HepG2 (cell line): ENCODE results near the gene CDKN1A. TPM values are rescaled to one million over a fixed set of nuclear protein-coding genes. Genes with fewer than 3 reads are reported as not detected.

Experiments used
- GMEB1 ChIP-seq: sonication (generic); formaldehyde crosslinking; IDR thresholded peaks from 2 replicates; pipeline ENCODE4 v1.5.1; 2020; ENCODE audit warnings: missing genetic modification reagents, mild to moderate bottlenecking, borderline replicate concordance
- HNRNPUL1 ChIP-seq: fragments of 200-400 bp; formaldehyde crosslinking; IDR thresholded peaks from 2 replicates; pipeline ENCODE4 v1.6.1; 2017; ENCODE audit warnings: low read depth, mild to moderate bottlenecking, low read length, moderate library complexity
- IKZF4 ChIP-seq: sonication (generic); formaldehyde crosslinking; IDR thresholded peaks from 2 replicates; pipeline ENCODE4 v1.5.1; 2020; ENCODE audit warnings: borderline replicate concordance, mild to moderate bottlenecking, low read depth, missing genetic modification reagents; ENCODE audit errors: not compliant biosample characterization
- KLF15 ChIP-seq: sonication (generic); formaldehyde crosslinking; IDR thresholded peaks from 2 replicates; pipeline ENCODE4 v1.8.1; 2023; ENCODE audit warnings: borderline replicate concordance, mild to moderate bottlenecking, inconsistent platforms, missing genetic modification reagents, mixed read lengths
- MYC ChIP-seq: sonication (generic); formaldehyde crosslinking; IDR thresholded peaks from 2 replicates; pipeline ENCODE4 v1.9.0; 2021; ENCODE audit warnings: missing genetic modification reagents, borderline replicate concordance
- REXO4 ChIP-seq: sonication (generic); formaldehyde crosslinking; IDR thresholded peaks from 2 replicates; pipeline ENCODE4 v1.8.0; 2022; ENCODE audit warnings: missing genetic modification reagents, mild to moderate bottlenecking, borderline replicate concordance
- SNRNP70 ChIP-seq: fragments of 200-400 bp; formaldehyde crosslinking; IDR thresholded peaks from 2 replicates; pipeline ENCODE4 v1.6.1; 2017; ENCODE audit warnings: mild to moderate bottlenecking, low read depth, low read length, moderate library complexity
- SRSF1 ChIP-seq: fragments of 200-400 bp; formaldehyde crosslinking; optimal IDR thresholded peaks from 2 replicates; pipeline ENCODE3; 2017; ENCODE audit warnings: mild to moderate bottlenecking, low read depth, low read length, moderate library complexity
- ZNF12 ChIP-seq: sonication (generic); formaldehyde crosslinking; IDR thresholded peaks from 2 replicates; pipeline ENCODE4 v1.5.0; 2020; ENCODE audit warnings: missing genetic modification reagents
- ZNF180 ChIP-seq: sonication (generic); formaldehyde crosslinking; IDR thresholded peaks from 2 replicates; pipeline ENCODE4 v1.4.0; 2020; ENCODE audit warnings: low read depth, missing genetic modification reagents, borderline replicate concordance
- ZNF207 ChIP-seq: fragments of 450-650 bp; IDR thresholded peaks from 2 replicates; pipeline ENCODE4 v1.6.1; 2016; ENCODE audit warnings: antibody characterized with exemption, borderline replicate concordance
- ZNF317 ChIP-seq: sonication (generic); formaldehyde crosslinking; IDR thresholded peaks from 2 replicates; pipeline ENCODE4 v1.5.0; 2020; ENCODE audit warnings: mild to moderate bottlenecking, missing genetic modification reagents
- ZZZ3 ChIP-seq: sonication (generic); formaldehyde crosslinking; IDR thresholded peaks from 2 replicates; pipeline ENCODE4 v1.4.0; 2020; ENCODE audit warnings: missing genetic modification reagents, mild to moderate bottlenecking, borderline replicate concordance
- polyA plus RNA-seq, 8 experiments: library from polyadenylated mRNA; depleted of rRNA in 3 of 8; stranded (reverse) in 7 of 8; unstranded in 1 of 8; fragments of >200 nt; fragmentation: Illumina TruSeq in 4 of 8; extraction: Trizol in 4 of 8; gene quantifications; 2 replicates each; pipeline versions ENCODE4 v1.2.1 to v1.2.3, GENCODE V29; 2011 to 2016; ENCODE audit warnings: low read depth in 4 of 8, missing spikeins in 1 of 8, mixed read lengths in 1 of 8; ENCODE audit not compliant: insufficient read depth in 1 of 8
- total RNA-seq, 5 experiments: library from RNA; depleted of rRNA; stranded (reverse); fragments of >200 nt; fragmentation: Illumina TruSeq; extraction: Trizol; gene quantifications; 2 replicates each; pipeline ENCODE4 v1.2.3, GENCODE V29; 2016; ENCODE audit warnings: low read depth in 1 of 5
- TF ChIP-seq, protein P1 (sequence below): sonication (generic); formaldehyde crosslinking; IDR thresholded peaks from 2 replicates; pipeline ENCODE4 v1.9.0; 2022; ENCODE audit warnings: missing genetic modification reagents, mild to moderate bottlenecking, borderline replicate concordance
- TF ChIP-seq, protein P2 (sequence below): sonication (generic); formaldehyde crosslinking; IDR thresholded peaks from 2 replicates; pipeline ENCODE4 v1.4.0; 2020; ENCODE audit warnings: missing genetic modification reagents, borderline replicate concordance
- TF ChIP-seq, protein P3 (sequence below): sonication (generic); formaldehyde crosslinking; IDR thresholded peaks from 2 replicates; pipeline ENCODE4 v1.4.0; 2020; ENCODE audit warnings: missing genetic modification reagents, borderline replicate concordance

Gene CDKN1A
- total and polyA plus RNA-seq, 2 of the 13 experiments (the other 11 are each of a cell fraction or from before 2014, with no cell fraction given) = 60.7 to 92.1 TPM

DNA sequence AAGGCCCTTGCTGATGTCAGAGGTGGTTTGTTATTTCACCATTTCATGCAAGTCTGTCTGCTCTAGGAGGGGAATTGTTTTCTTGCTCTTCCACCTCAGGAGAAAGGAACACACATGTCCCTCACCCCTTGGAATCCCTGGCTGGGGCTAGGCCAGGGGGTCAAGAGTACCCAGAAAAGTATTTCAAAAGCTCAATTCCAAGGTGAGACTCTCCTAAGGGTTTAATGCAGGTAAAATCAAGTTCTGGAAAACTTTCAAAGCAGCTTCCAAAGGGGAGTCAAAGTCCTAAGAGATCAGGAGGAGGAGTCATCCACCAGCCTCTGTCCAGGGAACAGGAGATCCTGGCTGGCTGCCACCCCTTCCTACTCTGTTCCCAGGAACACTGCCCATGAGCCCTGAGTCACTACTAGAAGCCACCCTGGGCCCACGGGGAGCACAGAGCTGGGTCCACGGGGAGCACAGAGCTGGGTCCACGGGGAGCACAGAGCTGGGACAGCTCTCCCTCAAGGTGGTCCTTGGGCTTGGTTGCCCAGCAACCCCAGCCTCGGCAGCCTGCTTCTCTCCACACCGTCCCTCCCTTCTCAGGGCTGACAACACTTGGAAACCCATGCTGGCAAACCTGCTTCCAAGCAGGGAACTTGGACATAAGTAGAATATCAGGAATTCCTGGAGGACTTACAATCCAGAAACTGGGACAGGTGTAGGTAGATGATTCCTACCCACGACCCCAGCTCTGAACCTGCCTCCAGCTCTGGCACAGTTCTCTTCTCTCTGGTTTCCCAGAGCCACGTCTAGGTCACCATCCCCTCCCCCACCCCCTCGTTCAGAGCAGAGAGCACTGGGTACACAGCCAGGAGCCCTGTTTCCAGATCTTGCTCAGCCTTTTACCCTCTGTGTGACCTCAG lies 35.3 kb upstream of the CDKN1A start (continued):
- TF ChIP-seq IKZF4 (CRISPR knock-in tag) (no peak), SRSF1 (no peak), GMEB1 (CRISPR knock-in tag) (no peak; the same call in 1 of the 2 replicates), KLF15 (no peak), ZNF207 (no peak), ZNF180 (CRISPR knock-in tag) (no peak), REXO4 (no peak), MYC (no peak; the same call in 1 of the 2 replicates), ZNF317 (no peak), HNRNPUL1 (no peak), ZNF12 (no peak; the same call in 1 of the 2 replicates), ZZZ3 (CRISPR knock-in tag) (no peak), SNRNP70 (no peak)
- TF ChIP-seq, protein P1, sequence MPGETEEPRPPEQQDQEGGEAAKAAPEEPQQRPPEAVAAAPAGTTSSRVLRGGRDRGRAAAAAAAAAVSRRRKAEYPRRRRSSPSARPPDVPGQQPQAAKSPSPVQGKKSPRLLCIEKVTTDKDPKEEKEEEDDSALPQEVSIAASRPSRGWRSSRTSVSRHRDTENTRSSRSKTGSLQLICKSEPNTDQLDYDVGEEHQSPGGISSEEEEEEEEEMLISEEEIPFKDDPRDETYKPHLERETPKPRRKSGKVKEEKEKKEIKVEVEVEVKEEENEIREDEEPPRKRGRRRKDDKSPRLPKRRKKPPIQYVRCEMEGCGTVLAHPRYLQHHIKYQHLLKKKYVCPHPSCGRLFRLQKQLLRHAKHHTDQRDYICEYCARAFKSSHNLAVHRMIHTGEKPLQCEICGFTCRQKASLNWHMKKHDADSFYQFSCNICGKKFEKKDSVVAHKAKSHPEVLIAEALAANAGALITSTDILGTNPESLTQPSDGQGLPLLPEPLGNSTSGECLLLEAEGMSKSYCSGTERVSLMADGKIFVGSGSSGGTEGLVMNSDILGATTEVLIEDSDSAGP = peak; percentile 69; the same call in 1 of the 2 replicates
- TF ChIP-seq, protein P2, sequence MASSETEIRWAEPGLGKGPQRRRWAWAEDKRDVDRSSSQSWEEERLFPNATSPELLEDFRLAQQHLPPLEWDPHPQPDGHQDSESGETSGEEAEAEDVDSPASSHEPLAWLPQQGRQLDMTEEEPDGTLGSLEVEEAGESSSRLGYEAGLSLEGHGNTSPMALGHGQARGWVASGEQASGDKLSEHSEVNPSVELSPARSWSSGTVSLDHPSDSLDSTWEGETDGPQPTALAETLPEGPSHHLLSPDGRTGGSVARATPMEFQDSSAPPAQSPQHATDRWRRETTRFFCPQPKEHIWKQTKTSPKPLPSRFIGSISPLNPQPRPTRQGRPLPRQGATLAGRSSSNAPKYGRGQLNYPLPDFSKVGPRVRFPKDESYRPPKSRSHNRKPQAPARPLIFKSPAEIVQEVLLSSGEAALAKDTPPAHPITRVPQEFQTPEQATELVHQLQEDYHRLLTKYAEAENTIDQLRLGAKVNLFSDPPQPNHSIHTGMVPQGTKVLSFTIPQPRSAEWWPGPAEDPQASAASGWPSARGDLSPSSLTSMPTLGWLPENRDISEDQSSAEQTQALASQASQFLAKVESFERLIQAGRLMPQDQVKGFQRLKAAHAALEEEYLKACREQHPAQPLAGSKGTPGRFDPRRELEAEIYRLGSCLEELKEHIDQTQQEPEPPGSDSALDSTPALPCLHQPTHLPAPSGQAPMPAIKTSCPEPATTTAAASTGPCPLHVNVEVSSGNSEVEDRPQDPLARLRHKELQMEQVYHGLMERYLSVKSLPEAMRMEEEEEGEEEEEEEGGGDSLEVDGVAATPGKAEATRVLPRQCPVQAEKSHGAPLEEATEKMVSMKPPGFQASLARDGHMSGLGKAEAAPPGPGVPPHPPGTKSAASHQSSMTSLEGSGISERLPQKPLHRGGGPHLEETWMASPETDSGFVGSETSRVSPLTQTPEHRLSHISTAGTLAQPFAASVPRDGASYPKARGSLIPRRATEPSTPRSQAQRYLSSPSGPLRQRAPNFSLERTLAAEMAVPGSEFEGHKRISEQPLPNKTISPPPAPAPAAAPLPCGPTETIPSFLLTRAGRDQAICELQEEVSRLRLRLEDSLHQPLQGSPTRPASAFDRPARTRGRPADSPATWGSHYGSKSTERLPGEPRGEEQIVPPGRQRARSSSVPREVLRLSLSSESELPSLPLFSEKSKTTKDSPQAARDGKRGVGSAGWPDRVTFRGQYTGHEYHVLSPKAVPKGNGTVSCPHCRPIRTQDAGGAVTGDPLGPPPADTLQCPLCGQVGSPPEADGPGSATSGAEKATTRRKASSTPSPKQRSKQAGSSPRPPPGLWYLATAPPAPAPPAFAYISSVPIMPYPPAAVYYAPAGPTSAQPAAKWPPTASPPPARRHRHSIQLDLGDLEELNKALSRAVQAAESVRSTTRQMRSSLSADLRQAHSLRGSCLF = no peak
- TF ChIP-seq, protein P3, sequence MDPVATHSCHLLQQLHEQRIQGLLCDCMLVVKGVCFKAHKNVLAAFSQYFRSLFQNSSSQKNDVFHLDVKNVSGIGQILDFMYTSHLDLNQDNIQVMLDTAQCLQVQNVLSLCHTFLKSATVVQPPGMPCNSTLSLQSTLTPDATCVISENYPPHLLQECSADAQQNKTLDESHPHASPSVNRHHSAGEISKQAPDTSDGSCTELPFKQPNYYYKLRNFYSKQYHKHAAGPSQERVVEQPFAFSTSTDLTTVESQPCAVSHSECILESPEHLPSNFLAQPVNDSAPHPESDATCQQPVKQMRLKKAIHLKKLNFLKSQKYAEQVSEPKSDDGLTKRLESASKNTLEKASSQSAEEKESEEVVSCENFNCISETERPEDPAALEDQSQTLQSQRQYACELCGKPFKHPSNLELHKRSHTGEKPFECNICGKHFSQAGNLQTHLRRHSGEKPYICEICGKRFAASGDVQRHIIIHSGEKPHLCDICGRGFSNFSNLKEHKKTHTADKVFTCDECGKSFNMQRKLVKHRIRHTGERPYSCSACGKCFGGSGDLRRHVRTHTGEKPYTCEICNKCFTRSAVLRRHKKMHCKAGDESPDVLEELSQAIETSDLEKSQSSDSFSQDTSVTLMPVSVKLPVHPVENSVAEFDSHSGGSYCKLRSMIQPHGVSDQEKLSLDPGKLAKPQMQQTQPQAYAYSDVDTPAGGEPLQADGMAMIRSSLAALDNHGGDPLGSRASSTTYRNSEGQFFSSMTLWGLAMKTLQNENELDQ = no peak
